K562 (cell line): ENCODE measurements around the gene HYCC2. TPM values are rescaled to one million over a fixed set of nuclear protein-coding genes. Genes with fewer than 3 reads are reported as not detected.

Source experiments
- CBX8 ChIP-seq: fragments of 200-600 bp; sonication (generic); IDR thresholded peaks from 2 replicates; pipeline ENCODE4 v1.6.1; 2012; ENCODE audit warnings: borderline replicate concordance, mixed run types, low read depth, mild to moderate bottlenecking, moderate library complexity, mixed read lengths, low read length, control low read depth, inconsistent platforms; ENCODE audit not compliant: poor library complexity, severe bottlenecking; ENCODE audit errors: extremely low read depth
- DNMT1 ChIP-seq: fragments of 450-650 bp; IDR thresholded peaks from 2 replicates; pipeline ENCODE4 v1.6.1; 2016; ENCODE audit warnings: antibody characterized with exemption, mild to moderate bottlenecking
- EP400 ChIP-seq: fragments of 450-650 bp; IDR thresholded peaks from 2 replicates; pipeline ENCODE4 v1.6.1; 2017; ENCODE audit warnings: antibody characterized with exemption, mild to moderate bottlenecking, moderate library complexity
- MYNN ChIP-seq, 2 experiments: sonication (generic); formaldehyde crosslinking in 1 of 2; IDR thresholded peaks; 2 replicates each; pipeline versions ENCODE4 v1.5.0 to v1.6.1; 2016 to 2020; ENCODE audit warnings: antibody characterized with exemption in 1 of 2, missing genetic modification reagents in 1 of 2
- ZEB2 ChIP-seq: fragments of 450-650 bp; IDR thresholded peaks from 2 replicates; pipeline ENCODE4 v1.6.1; 2016
- polyA plus RNA-seq, 8 experiments: library from polyadenylated mRNA; depleted of rRNA in 4 of 8; stranded (reverse) in 5 of 8; unstranded in 3 of 8; fragments of >200 nt; fragmentation: Nextera tagmentation in 2 of 8; fragmentation: Illumina TruSeq in 1 of 8; extraction: Ambion mirVana in 2 of 8; extraction: Trizol in 1 of 8; gene quantifications; 2 replicates each; pipeline versions ENCODE4 v1.2.1 to v1.2.3, GENCODE V29; 2011 to 2014; ENCODE audit warnings: inconsistent platforms in 1 of 8, missing spikeins in 1 of 8
- total RNA-seq, 7 experiments: library from RNA; depleted of rRNA in 6 of 7; stranded (reverse); fragments of >200 nt in 6 of 7; fragmentation: Illumina TruSeq in 2 of 7; extraction: Trizol in 2 of 7; gene quantifications; 2 replicates each; pipeline versions ENCODE4 v1.2.1 to v1.2.3, GENCODE V29; 2011 to 2021; ENCODE audit warnings: low replicate concordance in 1 of 7
- TF ChIP-seq, protein P1 (sequence below), 2 experiments: fragments of 450-650 bp; IDR thresholded peaks; 2 replicates each; pipeline ENCODE4 v1.6.1; 2016
- TF ChIP-seq, protein P2 (sequence below): fragments of 250-450 bp; sonication (Bioruptor Pico); IDR thresholded peaks from 2 replicates; pipeline ENCODE4 v1.4.0; 2020; ENCODE audit warnings: mild to moderate bottlenecking, moderate library complexity

HYCC2 gene
- total and polyA plus RNA-seq, 9 of the 15 experiments (the other 6 are each of a cell fraction or from before 2014, with no cell fraction given): 5.4 to 20.0 (median 9.8) TPM

DNA sequence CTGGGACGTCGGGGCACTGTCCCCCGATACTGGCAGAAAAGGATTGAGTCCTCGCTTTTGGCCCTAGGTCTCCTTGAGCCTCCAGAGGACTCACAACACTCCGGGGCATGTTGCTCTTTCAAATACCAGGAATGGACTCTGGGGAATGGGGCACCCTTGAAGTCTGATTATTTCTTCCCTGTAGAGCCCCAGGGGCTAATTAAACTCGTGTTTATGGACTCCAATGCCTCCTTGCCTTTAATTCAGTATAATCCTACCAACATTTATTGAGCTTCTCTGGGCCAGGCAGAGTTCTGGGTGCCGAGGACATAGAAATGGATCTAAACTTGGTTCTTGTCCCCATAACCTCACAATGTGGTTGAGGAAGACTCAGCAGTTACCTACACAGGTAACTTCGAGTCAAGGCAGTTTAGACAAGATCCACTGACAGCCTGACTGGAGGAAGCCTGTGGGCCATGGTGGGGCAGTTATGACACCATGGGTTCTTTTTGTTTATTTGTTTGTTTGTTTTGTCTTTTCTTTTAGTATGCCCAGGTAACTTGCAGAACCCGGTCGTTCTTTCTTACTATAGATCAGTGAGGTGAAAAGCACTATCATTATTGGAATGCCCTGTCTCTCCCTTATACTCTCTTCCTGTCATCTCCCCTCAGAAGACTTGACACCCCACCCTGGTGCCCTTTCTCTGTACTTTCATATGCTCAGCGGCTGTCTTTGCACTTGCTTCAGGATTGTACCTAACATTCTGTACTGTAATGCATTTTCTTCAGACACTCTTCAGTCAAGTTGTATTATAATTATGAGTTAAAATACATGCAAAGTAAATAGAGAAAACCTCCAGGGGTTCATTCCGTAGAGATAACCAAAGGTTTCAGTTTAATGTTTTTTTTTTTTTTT is 47.7 kb upstream of the HYCC2 start (continued):
- TF ChIP-seq, protein P1, sequence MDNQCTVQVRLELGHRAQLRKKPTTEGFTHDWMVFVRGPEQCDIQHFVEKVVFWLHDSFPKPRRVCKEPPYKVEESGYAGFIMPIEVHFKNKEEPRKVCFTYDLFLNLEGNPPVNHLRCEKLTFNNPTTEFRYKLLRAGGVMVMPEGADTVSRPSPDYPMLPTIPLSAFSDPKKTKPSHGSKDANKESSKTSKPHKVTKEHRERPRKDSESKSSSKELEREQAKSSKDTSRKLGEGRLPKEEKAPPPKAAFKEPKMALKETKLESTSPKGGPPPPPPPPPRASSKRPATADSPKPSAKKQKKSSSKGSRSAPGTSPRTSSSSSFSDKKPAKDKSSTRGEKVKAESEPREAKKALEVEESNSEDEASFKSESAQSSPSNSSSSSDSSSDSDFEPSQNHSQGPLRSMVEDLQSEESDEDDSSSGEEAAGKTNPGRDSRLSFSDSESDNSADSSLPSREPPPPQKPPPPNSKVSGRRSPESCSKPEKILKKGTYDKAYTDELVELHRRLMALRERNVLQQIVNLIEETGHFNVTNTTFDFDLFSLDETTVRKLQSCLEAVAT (IDR thresholded peaks at IDR 0.05): peak; percentile 0 to 54; a peak in 1 of 4 replicates
- TF ChIP-seq EP400 (no peak), MYNN (IDR thresholded peaks at IDR 0.05) (no peak; the same call in 1 of the 2 replicates), MYNN (CRISPR knock-in tag; IDR thresholded peaks at IDR 0.05) (no peak), CBX8 (no peak), ZEB2 (peak; percentile 18; the same call in 1 of the 2 replicates), DNMT1 (no peak)
- TF ChIP-seq, protein P2, sequence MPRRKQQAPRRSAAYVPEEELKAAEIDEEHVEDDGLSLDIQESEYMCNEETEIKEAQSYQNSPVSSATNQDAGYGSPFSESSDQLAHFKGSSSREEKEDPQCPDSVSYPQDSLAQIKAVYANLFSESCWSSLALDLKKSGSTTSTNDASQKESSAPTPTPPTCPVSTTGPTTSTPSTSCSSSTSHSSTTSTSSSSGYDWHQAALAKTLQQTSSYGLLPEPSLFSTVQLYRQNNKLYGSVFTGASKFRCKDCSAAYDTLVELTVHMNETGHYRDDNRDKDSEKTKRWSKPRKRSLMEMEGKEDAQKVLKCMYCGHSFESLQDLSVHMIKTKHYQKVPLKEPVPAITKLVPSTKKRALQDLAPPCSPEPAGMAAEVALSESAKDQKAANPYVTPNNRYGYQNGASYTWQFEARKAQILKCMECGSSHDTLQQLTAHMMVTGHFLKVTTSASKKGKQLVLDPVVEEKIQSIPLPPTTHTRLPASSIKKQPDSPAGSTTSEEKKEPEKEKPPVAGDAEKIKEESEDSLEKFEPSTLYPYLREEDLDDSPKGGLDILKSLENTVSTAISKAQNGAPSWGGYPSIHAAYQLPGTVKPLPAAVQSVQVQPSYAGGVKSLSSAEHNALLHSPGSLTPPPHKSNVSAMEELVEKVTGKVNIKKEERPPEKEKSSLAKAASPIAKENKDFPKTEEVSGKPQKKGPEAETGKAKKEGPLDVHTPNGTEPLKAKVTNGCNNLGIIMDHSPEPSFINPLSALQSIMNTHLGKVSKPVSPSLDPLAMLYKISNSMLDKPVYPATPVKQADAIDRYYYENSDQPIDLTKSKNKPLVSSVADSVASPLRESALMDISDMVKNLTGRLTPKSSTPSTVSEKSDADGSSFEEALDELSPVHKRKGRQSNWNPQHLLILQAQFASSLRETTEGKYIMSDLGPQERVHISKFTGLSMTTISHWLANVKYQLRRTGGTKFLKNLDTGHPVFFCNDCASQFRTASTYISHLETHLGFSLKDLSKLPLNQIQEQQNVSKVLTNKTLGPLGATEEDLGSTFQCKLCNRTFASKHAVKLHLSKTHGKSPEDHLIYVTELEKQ (CRISPR knock-in tag): no peak
